GM20431 (cell line): Measurements from ENCODE around the gene HIP1R.
"Not testable (repeated sequence)": the region's sequence is repeated elsewhere in the genome, so short reads cannot be mapped to it uniquely, and the experiment has no call there.

Source experiments
- in situ Hi-C: fragments of 300-500 bp; cut with MseI, MboI; formaldehyde crosslinking; loops from one replicate; pipeline ENCODE4 v1.15.0; 2020; ENCODE audit warnings: low sequenced_read_pairs; ENCODE audit not compliant: unreplicated experiment

Gene HIP1R

GRCh38 chr12:122869207-122869973, 34.1 kb downstream of the HIP1R start:
- in situ Hi-C loops = no loop called here

- in situ Hi-C loops = no loop called here
These were observed 35.0 kb downstream of the HIP1R start for GRCh38 chr12:122870163-122870842.

DNA sequence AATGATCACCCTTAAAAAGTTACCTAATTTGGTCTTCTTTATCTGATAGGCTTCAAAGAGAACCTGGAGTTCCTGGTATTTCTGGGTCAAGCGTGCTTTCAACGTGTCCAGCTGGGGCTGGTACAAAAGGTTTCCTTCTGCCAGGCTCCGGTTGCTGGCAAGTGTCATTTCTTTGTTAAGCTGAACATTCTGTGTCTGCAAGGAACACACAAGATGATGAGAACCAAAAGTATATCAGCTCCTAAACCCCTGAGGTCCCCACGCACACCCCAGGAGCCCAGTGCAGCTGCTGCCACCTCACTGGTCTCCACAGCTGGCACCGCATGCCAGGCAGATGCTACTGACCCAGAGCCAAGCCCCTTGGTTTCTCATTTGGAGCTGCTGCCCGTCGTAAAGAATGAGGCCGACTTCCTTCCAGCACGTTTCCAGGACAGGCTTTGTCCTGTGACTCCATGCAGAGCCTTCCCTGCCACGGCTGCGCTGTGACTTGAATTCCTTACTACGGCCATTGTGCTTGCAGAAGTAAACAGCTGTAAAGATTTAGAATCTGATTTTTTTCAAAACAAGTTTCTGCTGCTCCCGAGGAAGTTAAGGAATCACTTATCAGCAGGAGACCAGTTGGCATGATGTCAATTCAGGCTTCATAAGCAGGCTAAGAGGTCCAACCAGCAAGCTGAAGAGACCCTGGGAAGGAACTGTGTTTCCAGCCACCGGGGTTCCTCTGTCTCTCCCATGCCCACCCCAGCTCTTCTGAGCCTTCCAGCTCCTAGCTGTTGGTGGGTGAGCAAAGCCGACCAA, 35.8 kb downstream of the HIP1R start:
- in situ Hi-C loops = no loop called here

- in situ Hi-C loops = no loop called here
These were observed 36.9 kb downstream of the HIP1R start for GRCh38 chr12:122871851-122872780.

DNA sequence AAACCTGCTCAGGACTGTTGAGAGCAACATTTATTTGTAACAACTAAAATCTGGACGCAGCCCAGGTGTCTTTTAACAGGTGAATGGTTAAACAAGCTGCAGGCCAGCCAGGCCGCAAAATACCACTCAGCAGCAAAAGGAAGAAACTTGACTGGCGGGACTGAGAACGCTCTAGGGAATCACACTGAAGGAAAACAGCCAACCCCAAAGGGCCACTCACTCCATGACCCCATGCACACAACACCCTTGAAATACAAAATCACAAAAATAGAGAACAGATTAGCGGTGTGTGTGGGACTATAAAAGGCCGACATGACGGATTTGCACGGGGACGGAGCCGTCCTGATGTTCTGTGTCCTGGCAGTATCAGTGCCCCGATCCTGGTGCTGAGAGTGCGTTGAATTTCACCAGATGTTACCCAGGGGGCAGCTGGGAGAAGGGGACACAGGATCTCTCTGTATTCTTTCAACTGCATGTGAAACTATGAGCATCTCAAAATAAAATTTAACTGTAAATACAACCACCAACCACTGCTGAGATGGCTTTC, 37.6 kb downstream of the HIP1R start:
- in situ Hi-C loops = no loop called here

DNA sequence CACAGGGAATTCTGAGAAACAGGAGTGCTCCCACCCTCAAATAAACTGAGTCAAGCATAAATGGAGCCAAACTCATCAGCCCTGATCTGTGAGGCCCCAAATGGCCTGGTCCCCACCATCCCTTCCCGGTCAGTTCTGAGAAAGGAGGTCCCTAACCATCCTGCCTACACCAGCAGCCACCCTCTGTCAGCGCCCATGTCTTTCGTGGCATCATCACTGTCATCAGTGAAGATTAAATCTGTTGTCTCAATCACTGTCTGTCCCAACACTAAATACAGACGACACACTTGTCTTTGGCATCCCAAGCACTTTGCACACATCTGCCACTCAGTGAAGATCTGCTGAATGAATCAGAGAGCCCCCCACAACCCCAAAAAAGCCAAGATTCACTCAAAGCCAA, 38.3 kb downstream of the HIP1R start:
- in situ Hi-C loops = no loop called here

DNA sequence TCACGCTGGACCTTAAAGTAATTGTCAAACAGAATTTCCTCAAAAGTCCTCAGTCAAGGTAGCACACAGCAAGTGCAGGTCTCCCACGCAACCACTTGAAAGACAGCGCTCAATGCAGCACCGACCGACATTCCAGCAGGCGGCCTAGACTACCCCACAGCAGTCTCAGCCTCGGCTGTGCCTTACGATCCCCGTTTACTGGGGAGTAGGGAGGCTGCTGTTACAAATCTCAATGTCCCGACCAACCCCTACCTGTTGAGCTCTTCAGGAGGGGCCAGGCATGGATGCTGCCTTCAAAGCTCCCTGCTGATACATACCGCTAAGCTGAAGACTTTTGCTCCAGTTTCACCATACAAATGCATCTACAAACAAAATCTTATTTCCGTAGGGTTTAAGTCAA, 38.8 kb downstream of the HIP1R start:
- in situ Hi-C loops = no loop called here

- in situ Hi-C loops = no loop called here
These were observed 40.4 kb downstream of the HIP1R start for GRCh38 chr12:122875590-122876220.

DNA sequence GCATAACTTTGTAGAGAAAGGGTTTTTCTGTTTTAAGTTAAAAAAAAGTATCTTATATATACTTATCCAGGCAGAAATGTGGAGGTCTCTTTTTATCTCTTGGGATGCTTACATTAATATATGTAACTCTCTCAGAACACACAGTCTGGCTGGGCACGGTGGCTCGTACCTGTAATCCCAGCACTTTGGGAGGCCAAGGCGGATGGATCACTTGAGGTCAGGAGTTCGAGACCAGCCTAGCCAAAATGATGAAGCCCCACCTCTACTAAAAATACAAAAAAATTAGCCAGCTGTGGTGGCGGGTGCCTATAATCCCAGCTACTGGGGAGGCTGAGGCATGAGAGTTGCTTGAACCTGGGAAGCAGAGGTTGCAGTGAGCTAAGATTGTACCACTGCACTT, 41.0 kb downstream of the HIP1R start:
- in situ Hi-C loops = not testable (repeated sequence)

- in situ Hi-C loops = no loop called here
These were observed 41.5 kb downstream of the HIP1R start for GRCh38 chr12:122876731-122877130.

- in situ Hi-C loops = no loop called here
These were observed 43.7 kb downstream of the HIP1R start for GRCh38 chr12:122878780-122879612.

DNA sequence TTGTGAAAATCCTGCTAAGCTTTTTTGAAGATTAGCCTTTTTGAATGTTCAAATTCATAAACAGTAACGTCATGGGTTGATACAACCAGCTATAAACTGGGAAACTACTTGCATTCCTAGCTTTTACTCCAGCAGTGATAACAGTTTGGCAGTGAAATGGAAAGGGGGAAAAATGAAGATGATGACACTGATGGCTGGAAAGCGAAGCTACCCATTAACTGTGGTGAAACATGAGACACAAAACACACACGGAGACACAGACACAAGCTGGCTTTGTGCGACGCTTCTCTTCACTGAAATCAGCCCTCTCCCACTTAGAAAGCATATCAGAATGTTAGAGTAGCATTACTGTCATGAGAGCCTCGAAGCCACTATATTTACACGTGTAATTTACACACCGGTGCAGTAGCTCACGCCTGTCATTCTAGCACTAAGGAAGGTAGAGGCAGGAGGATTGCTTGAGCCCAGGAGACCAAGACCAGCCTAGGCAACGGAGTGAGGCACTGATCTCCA, 45.0 kb downstream of the HIP1R start:
- in situ Hi-C loops = no loop called here

GRCh38 chr12:122880668-122881067, 45.4 kb downstream of the HIP1R start:
- in situ Hi-C loops = no loop called here

DNA sequence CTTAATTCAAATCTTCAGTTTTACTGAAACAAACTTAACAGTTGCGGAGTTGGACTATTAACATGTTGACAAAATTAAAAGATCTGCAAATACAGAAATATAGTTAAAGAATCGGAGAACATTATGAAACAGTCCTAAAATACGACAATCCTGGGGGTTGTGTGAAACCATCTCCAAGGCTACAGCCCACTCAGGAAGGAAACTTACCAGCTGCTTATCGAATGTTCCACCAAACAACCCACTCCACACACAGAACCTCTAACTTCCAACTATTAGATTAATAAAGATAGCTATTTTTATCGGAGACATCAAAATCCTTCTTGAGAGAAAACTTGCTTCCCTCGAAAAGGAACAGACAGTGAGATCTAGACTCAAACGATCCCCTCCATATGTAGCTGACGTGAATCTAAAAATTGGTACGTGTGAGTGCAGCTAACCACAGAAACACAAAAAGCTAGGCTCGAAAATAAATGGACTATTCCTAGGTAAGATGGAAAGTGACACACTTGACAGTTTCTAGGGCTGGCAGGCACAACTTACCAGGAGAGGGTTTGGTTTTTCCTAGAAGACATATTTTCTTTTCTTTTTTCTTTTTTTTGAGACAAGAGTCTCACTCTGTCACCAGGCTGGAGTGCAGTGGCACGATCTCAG, 47.8 kb downstream of the HIP1R start:
- in situ Hi-C loops = no loop called here

- in situ Hi-C loops = no loop called here
These were observed 49.0 kb downstream of the HIP1R start for GRCh38 chr12:122884091-122884826.

- in situ Hi-C loops = no loop called here
These were observed 49.6 kb downstream of the HIP1R start for GRCh38 chr12:122884860-122885259.

GRCh38 chr12:122886161-122886560, 50.9 kb downstream of the HIP1R start:
- in situ Hi-C loops = no loop called here
